GM18499 (cell line): Measurements from ENCODE around the gene ADAMTS16.

Experiments used
- ATAC-seq: cut with Tn5 transposase; IDR thresholded peaks from one replicate; pipeline ENCODE4 v1.9.1; 2021; ENCODE audit warnings: moderate number of reproducible peaks; ENCODE audit not compliant: insufficient read depth, unreplicated experiment

Gene ADAMTS16

DNA sequence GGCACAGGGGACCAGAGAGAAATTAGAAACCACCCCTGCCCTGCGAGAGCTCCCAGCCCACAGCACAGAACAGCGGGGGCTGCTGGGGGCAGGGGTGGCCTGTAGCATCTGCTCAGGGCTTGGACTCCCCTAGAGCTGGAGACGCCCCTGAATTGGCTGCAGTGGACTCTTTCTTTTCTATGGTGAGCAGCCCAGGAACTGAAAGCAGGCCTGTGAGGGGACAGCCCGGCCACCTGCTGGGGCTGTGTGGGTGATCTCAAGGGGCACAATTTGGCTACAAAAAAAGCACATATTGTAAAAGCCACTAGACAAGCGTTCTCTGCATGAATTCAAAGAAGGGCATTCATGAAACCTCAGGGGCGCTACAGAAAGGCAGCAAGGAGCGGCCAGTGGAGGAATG lies 224.8 kb downstream of the ADAMTS16 start:
- no peak for ATAC-seq

DNA sequence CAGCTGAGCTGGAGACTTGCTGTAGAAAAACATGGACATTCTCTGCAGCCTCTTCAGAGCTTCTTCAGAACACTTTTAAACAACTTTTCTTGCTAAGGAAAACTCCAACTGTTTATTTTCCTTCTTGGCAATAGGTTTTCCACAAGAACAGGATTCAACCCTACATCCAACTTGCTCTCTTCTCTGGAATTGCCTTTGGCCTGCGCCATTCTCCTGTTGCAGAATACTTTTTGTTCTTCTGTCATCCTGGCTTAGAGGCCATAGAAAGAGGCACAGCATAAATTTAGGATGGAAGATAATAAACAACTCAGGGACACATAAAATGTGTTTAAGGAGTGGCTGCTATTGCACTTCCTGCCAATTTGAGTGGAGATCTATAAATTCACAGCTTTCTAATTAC lies 227.6 kb downstream of the ADAMTS16 start:
- ATAC-seq = no peak

DNA sequence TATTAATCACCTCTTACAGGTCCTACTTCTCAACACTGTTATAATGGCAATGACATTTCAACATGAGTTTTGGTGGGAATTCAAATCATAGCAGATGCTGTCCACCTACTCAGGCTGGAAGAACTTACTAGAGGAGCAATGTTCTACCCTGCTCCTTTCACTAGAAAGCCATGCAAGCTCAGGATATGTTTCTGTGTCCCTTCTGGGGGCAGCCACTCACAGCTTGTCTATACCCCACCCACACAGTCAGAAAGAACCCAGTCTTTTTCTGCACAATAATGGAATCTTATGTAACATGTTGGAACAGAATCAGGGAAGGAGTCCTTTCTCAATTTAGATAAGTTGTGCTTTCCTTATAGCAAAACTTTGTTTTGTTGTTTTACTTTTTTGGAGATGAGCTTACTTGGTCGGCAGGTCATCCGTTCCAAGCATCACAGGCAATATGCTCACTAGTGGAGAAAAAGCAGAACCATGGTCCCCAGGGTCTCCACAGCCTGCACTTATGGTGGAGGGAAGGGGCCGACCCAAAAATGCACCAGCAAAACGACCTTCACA lies 229.0 kb downstream of the ADAMTS16 start:
- no peak for ATAC-seq
